Esophagus muscularis mucosa (tissue), 3 donors: Measurements from ENCODE around the gene SRRM4.
A peak's percentile ranks its signal among the peaks of the same experiment; 100 is the strongest.

Source experiments
- POLR2A ChIP-seq: fragments of 450-650 bp; IDR thresholded peaks from one replicate; pipeline ENCODE4 v1.6.1; 2017; ENCODE audit warnings: antibody characterized with exemption, moderate library complexity, mild to moderate bottlenecking, low read depth
- POLR2AphosphoS5 ChIP-seq, 2 donors: sonication (generic); formaldehyde crosslinking; IDR thresholded peaks; one replicate each; pipeline ENCODE4 v1.6.1; 2017; ENCODE audit warnings: antibody characterized with exemption in 2 of 2
- TF ChIP-seq, protein P1 (sequence below), 3 experiments: fragments of 200-600 bp in 2 of 3; fragments of 450-650 bp in 1 of 3; sonication (generic) in 2 of 3; IDR thresholded peaks; one replicate each; pipeline ENCODE4 v1.5.1; 2017 to 2019; ENCODE audit warnings: antibody characterized with exemption in 3 of 3, mild to moderate bottlenecking in 2 of 3, moderate library complexity in 1 of 3

DNA sequence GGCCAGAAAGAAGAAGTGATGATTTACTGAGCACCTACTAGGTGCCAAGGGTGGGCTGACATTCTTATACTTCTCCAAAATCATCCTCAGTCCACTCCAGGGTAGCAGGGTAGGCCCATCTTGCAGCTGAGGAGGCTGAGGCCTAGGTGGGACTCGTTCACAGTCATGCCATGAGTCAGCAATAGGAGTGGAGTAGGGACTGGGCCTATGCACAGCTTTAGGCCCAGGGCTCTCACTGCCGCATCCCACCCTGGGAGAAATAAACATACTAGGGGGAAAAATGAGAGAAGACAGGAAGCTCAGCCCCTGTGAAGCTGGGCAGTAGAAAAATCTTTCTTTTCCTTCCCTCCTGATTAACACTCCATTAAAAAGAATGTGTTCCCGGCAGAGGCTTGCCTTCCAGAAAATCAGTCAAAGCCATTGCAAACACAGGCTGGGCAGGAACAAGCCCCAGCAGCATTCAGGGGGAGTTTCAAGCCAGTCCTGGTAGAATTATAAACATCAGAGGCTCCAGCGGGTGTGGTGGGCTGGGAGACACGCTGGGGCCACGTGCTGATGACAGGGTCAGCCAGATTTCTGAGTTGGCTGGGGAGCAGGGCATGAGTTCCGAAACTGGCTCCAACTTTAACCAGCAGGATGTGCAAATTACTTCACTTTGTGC is 199.2 kb downstream of the SRRM4 start:
- TF ChIP-seq, protein P1, sequence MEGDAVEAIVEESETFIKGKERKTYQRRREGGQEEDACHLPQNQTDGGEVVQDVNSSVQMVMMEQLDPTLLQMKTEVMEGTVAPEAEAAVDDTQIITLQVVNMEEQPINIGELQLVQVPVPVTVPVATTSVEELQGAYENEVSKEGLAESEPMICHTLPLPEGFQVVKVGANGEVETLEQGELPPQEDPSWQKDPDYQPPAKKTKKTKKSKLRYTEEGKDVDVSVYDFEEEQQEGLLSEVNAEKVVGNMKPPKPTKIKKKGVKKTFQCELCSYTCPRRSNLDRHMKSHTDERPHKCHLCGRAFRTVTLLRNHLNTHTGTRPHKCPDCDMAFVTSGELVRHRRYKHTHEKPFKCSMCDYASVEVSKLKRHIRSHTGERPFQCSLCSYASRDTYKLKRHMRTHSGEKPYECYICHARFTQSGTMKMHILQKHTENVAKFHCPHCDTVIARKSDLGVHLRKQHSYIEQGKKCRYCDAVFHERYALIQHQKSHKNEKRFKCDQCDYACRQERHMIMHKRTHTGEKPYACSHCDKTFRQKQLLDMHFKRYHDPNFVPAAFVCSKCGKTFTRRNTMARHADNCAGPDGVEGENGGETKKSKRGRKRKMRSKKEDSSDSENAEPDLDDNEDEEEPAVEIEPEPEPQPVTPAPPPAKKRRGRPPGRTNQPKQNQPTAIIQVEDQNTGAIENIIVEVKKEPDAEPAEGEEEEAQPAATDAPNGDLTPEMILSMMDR (IDR thresholded peaks at IDR 0.05), result no peak
- peak; percentile 56 to 83 for TF ChIP-seq POLR2AphosphoS5 (IDR thresholded peaks at IDR 0.05)
- peak; percentile 1 for TF ChIP-seq POLR2A
